B cell (primary cell): ENCODE data around the gene CDH13. TPM values are rescaled to one million over a fixed set of nuclear protein-coding genes. Genes with fewer than 3 reads are reported as not detected.

ENCODE experiments used
- ATAC-seq: fragments of 200-7000 bp; cut with Tn5 transposase; one replicate; pipeline ENCODE4 v1.10.0; 2021; ENCODE audit warnings: low read depth, mild to moderate bottlenecking, moderate number of reproducible peaks, moderate library complexity
- CTCF ChIA-PET: fragments of 350-600 bp; sonication (Branson Sonifier 250); formaldehyde crosslinking; loops from one replicate; lab custom pipeline; 2021; ENCODE audit warnings: antibody characterized with exemption, inconsistent platforms; lab: Charles Lee
- POLR2A ChIA-PET: fragments of 350-600 bp; sonication (Branson Sonifier 250); formaldehyde crosslinking; loops from one replicate; lab custom pipeline; 2021; ENCODE audit warnings: antibody characterized with exemption; lab: Charles Lee
- DNase-seq: peaks from one replicate; pipeline ENCODE4 v3.0.0; 2013
- H2AFZ ChIP-seq: 2 replicates; pipeline ENCODE4 v1.6.1; 2012; ENCODE audit warnings: mild to moderate bottlenecking, low read depth, low read length; ENCODE audit not compliant: insufficient read depth, poor library complexity, severe bottlenecking
- H3K27ac ChIP-seq, 2 donors: 1 replicate in 1 of 2; 2 replicates in 1 of 2; pipeline ENCODE4 v1.5.1; 2012 to 2013; ENCODE audit warnings: low read length in 2 of 2, mild to moderate bottlenecking in 2 of 2, moderate library complexity in 1 of 2
- H3K27me3 ChIP-seq, 4 experiments: fragments of 200-600 bp in 1 of 4; sonication (generic) in 1 of 4; replicated peaks in 1 of 4; 1 replicate in 2 of 4; 2 replicates in 2 of 4; pipeline versions ENCODE4 v1.6.1 to v1.7.0; 2013 to 2016; ENCODE audit warnings: low read length in 3 of 4, mild to moderate bottlenecking in 2 of 4, mixed read lengths in 1 of 4, moderate library complexity in 1 of 4; ENCODE audit not compliant: insufficient read depth in 4 of 4, control insufficient read depth in 3 of 4; ENCODE audit errors: control extremely low read depth in 1 of 4
- H3K36me3 ChIP-seq, 2 experiments: replicated peaks in 1 of 2; 1 replicate in 1 of 2; 2 replicates in 1 of 2; pipeline versions ENCODE4 v1.6.1 to v1.7.1; 2013; ENCODE audit warnings: low read length in 1 of 2; ENCODE audit not compliant: insufficient read depth in 2 of 2, control insufficient read depth in 1 of 2; ENCODE audit errors: control extremely low read depth in 1 of 2, extremely low read depth in 1 of 2
- H3K4me1 ChIP-seq, 2 donors: fragments of 200-600 bp in 1 of 2; sonication (generic) in 1 of 2; 1 replicate in 1 of 2; 2 replicates in 1 of 2; pipeline versions ENCODE4 v1.5.1 to v1.6.1; 2013 to 2017; ENCODE audit warnings: low read length in 2 of 2; ENCODE audit not compliant: control insufficient read depth in 2 of 2, insufficient read depth in 2 of 2
- H3K4me2 ChIP-seq: replicated peaks from 2 replicates; pipeline ENCODE3; 2012; ENCODE audit warnings: mild to moderate bottlenecking, low read depth, low read length; ENCODE audit not compliant: poor library complexity, severe bottlenecking
- H3K4me3 ChIP-seq, 5 experiments: fragments of 200-600 bp in 1 of 5; sonication (generic) in 1 of 5; 1 replicate in 3 of 5; 2 replicates in 2 of 5; pipeline versions ENCODE4 v1.5.1 to v1.7.0; 2011 to 2016; ENCODE audit warnings: low read length in 4 of 5, mild to moderate bottlenecking in 4 of 5, low read depth in 2 of 5, control low read depth in 1 of 5, moderate library complexity in 1 of 5; ENCODE audit not compliant: insufficient read depth in 1 of 5; ENCODE audit errors: control extremely low read depth in 1 of 5, extremely low read depth in 1 of 5
- H3K79me2 ChIP-seq: fragments of 200-600 bp; sonication (generic); one replicate; pipeline ENCODE4 v1.6.0; 2016; ENCODE audit warnings: low read length; ENCODE audit not compliant: control insufficient read depth, insufficient read depth
- H3K9ac ChIP-seq: fragments of 200-600 bp; sonication (generic); 2 replicates; pipeline ENCODE4 v1.6.1; 2017; ENCODE audit warnings: mild to moderate bottlenecking, low read length, moderate library complexity
- H3K9me3 ChIP-seq, 3 donors: one replicate each; pipeline versions ENCODE4 v1.6.1 to v1.7.1; 2013; ENCODE audit warnings: low read length in 2 of 3; ENCODE audit not compliant: control insufficient read depth in 2 of 3, insufficient read depth in 1 of 3; ENCODE audit errors: control extremely low read depth in 1 of 3
- H4K20me1 ChIP-seq: 2 replicates; pipeline ENCODE4 v1.6.0; 2012; ENCODE audit warnings: mild to moderate bottlenecking, low read length; ENCODE audit not compliant: insufficient read depth, control insufficient read depth, poor library complexity, severe bottlenecking
- H3K27ac Mint-ChIP-seq: one replicate; pipeline ENCODE4 v1.8.0; 2021; ENCODE audit warnings: mixed read lengths
- H3K27me3 Mint-ChIP-seq: one replicate; pipeline ENCODE4 v1.8.0; 2021; ENCODE audit warnings: mixed read lengths
- H3K4me1 Mint-ChIP-seq: one replicate; pipeline ENCODE4 v1.8.0; 2021; ENCODE audit warnings: mixed read lengths
- H3K4me3 Mint-ChIP-seq: one replicate; pipeline ENCODE4 v1.8.0; 2021; ENCODE audit warnings: mixed read lengths
- H3K9me3 Mint-ChIP-seq: one replicate; pipeline ENCODE4 v1.8.0; 2022; ENCODE audit warnings: mixed read lengths; ENCODE audit not compliant: insufficient read depth
- EZH2 ChIP-seq: IDR thresholded peaks from 2 replicates; pipeline ENCODE4 v1.6.1; 2012; ENCODE audit warnings: borderline replicate concordance, low read depth, mild to moderate bottlenecking, moderate library complexity, low read length; ENCODE audit not compliant: insufficient read depth, poor library complexity, severe bottlenecking
- WGBS: methylation state at CpG from one replicate; pipeline ENCODE4 v1.1.5; 2013; ENCODE audit warnings: missing lambda C conversion rate; ENCODE audit not compliant: insufficient coverage; 5-methylcytosine and 5-hydroxymethylcytosine counted together
- intact Hi-C: fragments of 100-400 bp; cut with micrococcal nuclease; formaldehyde crosslinking; loops from one replicate; pipeline ENCODE4 v1.10.0; 2022
- polyA plus RNA-seq: library from polyadenylated mRNA; depleted of rRNA; stranded (reverse); fragments of >200 nt; gene quantifications from 2 replicates; pipeline ENCODE4 v1.2.3, GENCODE V29; 2012
- total RNA-seq, 2 donors: library from RNA; stranded (reverse); fragments of 120-200 nt in 1 of 2; gene quantifications; 1 replicate in 1 of 2; 2 replicates in 1 of 2; pipeline versions ENCODE4 v1.2.3 to v1.2.4, GENCODE V29; 2013 to 2022
- TF ChIP-seq, protein P1 (sequence below): fragments of 200-600 bp; IDR thresholded peaks from one replicate; pipeline ENCODE4 v1.8.0; 2022; ENCODE audit warnings: antibody characterized with exemption, mild to moderate bottlenecking

The CDH13 gene
- total and polyA plus RNA-seq, 2 donors (not counting 1 experiment from before 2014, with no cell fraction given), result not detected

DNA sequence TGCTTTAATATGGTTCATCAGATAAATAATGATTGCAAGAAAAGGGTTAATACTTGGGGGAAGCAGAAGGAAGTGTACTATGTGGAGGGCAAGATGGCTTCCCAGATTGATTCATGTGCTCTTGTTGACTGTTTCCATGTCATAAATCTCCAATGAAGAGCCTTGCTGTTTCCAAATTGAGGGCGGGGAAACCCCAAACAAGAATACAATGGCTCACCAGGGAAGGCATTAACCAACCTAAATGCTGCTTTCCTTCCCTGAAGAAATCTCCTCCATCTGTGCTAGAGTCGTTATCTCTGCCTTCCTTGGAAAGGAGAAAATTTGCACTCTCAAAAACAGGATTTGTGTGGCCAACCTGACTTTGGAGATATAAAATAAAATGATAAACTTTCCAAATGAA lies 28.0 kb upstream of the CDH13 start:
- no peak overlapping the region for H3K27ac Mint-ChIP-seq
- Histone ChIP-seq H3K27ac (no peak overlapping the region), H3K36me3 (no peaks in the 10 kb centered on the region), H3K4me1 (no peaks in the 10 kb centered on the region), H3K4me3 (no peak overlapping the region), H3K79me2 (no peaks in the 10 kb centered on the region), H3K4me2 (no peak overlapping the region), H4K20me1 (no peaks in the 10 kb centered on the region), H3K9me3 (peaks cover 0 to 5% (median 0%) of the 10 kb centered on the region in 3 donors), H2AFZ (no peak overlapping the region), H3K9ac (no peak overlapping the region), H3K27me3 (no peaks in the 10 kb centered on the region)
- ChIA-PET CTCF (no interaction called here), POLR2A (no interaction called here)
- no peaks in the 10 kb centered on the region for H3K4me1 Mint-ChIP-seq
- H3K9me3 Mint-ChIP-seq, result peaks cover 7% of the 10 kb centered on the region
- ATAC-seq (no peak), DNase-seq (no peak)
- TF ChIP-seq, protein P1, sequence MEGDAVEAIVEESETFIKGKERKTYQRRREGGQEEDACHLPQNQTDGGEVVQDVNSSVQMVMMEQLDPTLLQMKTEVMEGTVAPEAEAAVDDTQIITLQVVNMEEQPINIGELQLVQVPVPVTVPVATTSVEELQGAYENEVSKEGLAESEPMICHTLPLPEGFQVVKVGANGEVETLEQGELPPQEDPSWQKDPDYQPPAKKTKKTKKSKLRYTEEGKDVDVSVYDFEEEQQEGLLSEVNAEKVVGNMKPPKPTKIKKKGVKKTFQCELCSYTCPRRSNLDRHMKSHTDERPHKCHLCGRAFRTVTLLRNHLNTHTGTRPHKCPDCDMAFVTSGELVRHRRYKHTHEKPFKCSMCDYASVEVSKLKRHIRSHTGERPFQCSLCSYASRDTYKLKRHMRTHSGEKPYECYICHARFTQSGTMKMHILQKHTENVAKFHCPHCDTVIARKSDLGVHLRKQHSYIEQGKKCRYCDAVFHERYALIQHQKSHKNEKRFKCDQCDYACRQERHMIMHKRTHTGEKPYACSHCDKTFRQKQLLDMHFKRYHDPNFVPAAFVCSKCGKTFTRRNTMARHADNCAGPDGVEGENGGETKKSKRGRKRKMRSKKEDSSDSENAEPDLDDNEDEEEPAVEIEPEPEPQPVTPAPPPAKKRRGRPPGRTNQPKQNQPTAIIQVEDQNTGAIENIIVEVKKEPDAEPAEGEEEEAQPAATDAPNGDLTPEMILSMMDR, result no peak
- no peak for TF ChIP-seq EZH2
- H3K27me3 Mint-ChIP-seq, result peaks cover 8% of the 10 kb centered on the region
- 0% methylated on average over 1 of the region's 2 CpGs for WGBS
- intact Hi-C loops, result no loop called here
- no peak overlapping the region for H3K4me3 Mint-ChIP-seq

DNA sequence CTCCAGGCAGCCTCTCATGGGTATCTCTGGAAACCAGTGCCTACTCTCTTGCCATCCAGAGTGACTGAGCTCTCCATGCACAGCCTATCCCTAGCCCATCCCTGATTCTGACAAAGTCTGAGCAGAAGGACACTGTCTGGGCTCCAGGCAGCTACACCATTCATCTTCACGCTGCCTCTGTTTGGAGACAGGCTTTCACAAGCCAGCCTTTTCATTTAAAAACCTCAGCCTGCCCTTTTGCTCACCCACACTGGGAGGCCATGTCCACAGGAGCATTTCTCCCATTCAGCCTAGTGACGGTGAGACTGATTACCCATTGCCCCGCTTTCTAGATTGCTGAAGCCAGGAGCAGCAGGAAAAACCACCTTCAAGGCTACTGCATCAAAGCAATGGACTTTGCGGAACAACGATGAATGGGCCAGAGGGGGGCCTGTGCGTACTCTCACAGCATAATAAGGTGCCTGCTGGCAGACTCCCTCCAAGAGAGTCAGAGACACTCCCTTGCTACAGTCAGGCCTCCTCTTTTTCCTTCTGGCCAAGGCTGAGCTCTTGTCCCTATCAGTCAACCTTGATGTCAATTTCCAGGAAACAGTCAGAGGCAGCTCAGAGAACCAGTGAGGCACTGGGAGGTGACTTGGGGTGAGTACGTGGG lies 24.7 kb upstream of the CDH13 start:
- Histone ChIP-seq H3K27me3 (no peaks in the 10 kb centered on the region), H3K4me2 (no peak overlapping the region), H3K4me1 (no peaks in the 10 kb centered on the region), H3K36me3 (no peaks in the 10 kb centered on the region), H4K20me1 (no peaks in the 10 kb centered on the region), H2AFZ (no peak overlapping the region), H3K27ac (no peak overlapping the region), H3K9me3 (peaks cover 0 to 7% (median 0%) of the 10 kb centered on the region in 3 donors), H3K9ac (no peak overlapping the region), H3K4me3 (no peak overlapping the region), H3K79me2 (no peaks in the 10 kb centered on the region)
- H3K4me1 Mint-ChIP-seq, result no peaks in the 10 kb centered on the region
- ChIA-PET CTCF (no interaction called here), POLR2A (no interaction called here)
- no peak overlapping the region for H3K4me3 Mint-ChIP-seq
- DNase-seq, result no peak
- peaks cover 7% of the 10 kb centered on the region for H3K9me3 Mint-ChIP-seq
- no peak for TF ChIP-seq EZH2
- TF ChIP-seq, protein P1, result no peak
- WGBS, result 75% methylated on average over 6 of the region's 7 CpGs
- intact Hi-C loops, result no loop called here
- H3K27ac Mint-ChIP-seq, result no peak overlapping the region
- H3K27me3 Mint-ChIP-seq, result peaks cover 3% of the 10 kb centered on the region
- no peak for ATAC-seq
